Astrocyte of the cerebellum (primary cell): ENCODE data around the gene FBXL20.

Experiments used
- DNase-seq: peaks from one replicate; pipeline ENCODE4 v3.0.0-alpha.2; 2011; ENCODE audit warnings: low read depth
- H3K4me3 ChIP-seq: 2 replicates; pipeline ENCODE4 v1.5.1; 2011; ENCODE audit warnings: mild to moderate bottlenecking, low read depth, low read length, moderate library complexity
- CTCF ChIP-seq: IDR thresholded peaks from 2 replicates; pipeline ENCODE4 v1.5.1; 2012; ENCODE audit warnings: low read length, low read depth, moderate library complexity, mild to moderate bottlenecking; ENCODE audit errors: missing control alignments
- in situ Hi-C: cut with HindIII; loops from 2 replicates; pipeline ENCODE4 v1.10.0; 2017; ENCODE audit warnings: low sequenced_read_pairs

Gene FBXL20

GRCh38 chr17:39361064-39361463, 40.4 kb downstream of the FBXL20 start:
- in situ Hi-C loops = no loop called here
- no peak for TF ChIP-seq CTCF
- DNase-seq = no peak
- no peak overlapping the region for H3K4me3 ChIP-seq

GRCh38 chr17:39360537-39360936, 40.9 kb downstream of the FBXL20 start:
- in situ Hi-C loops = no loop called here
- TF ChIP-seq CTCF = no peak
- H3K4me3 ChIP-seq = no peak overlapping the region
- DNase-seq = no peak

- no peak for DNase-seq
- in situ Hi-C loops = no loop called here
- TF ChIP-seq CTCF = no peak
- H3K4me3 ChIP-seq = no peak overlapping the region
Observed at GRCh38 chr17:39359994-39360393, 41.4 kb downstream of the FBXL20 start.

- TF ChIP-seq CTCF = no peak
- in situ Hi-C loops = no loop called here
- DNase-seq = no peak
- H3K4me3 ChIP-seq = no peak overlapping the region
Observed at GRCh38 chr17:39357986-39358385, 43.4 kb downstream of the FBXL20 start.

- in situ Hi-C loops = no loop called here
- H3K4me3 ChIP-seq = no peak overlapping the region
- TF ChIP-seq CTCF = no peak
- no peak for DNase-seq
Observed at GRCh38 chr17:39357488-39357887, 43.9 kb downstream of the FBXL20 start.

GRCh38 chr17:39352986-39353385, 48.4 kb downstream of the FBXL20 start:
- TF ChIP-seq CTCF = no peak
- no peak overlapping the region for H3K4me3 ChIP-seq
- DNase-seq = no peak
- in situ Hi-C loops = no loop called here

GRCh38 chr17:39352511-39352910, 48.9 kb downstream of the FBXL20 start:
- TF ChIP-seq CTCF = no peak
- in situ Hi-C loops = no loop called here
- DNase-seq = no peak
- no peak overlapping the region for H3K4me3 ChIP-seq
